K562 (cell line): Measurements from ENCODE around the gene DPH7. TPM values are rescaled to one million over a fixed set of nuclear protein-coding genes. Genes with fewer than 3 reads are reported as not detected.
A peak's percentile ranks its signal among the peaks of the same experiment; 100 is the strongest.

ENCODE experiments used
- ARID1B ChIP-seq: fragments of 450-650 bp; IDR thresholded peaks from 2 replicates; pipeline ENCODE4 v1.6.1; 2016; ENCODE audit warnings: antibody characterized with exemption, mild to moderate bottlenecking, inconsistent platforms
- BHLHE40 ChIP-seq: IDR thresholded peaks from 2 replicates; pipeline ENCODE4 v1.6.1; 2011; ENCODE audit warnings: low read length, improper control_type of control experiment
- CBX1 ChIP-seq: sonication (generic); IDR thresholded peaks from 2 replicates; pipeline ENCODE4 v1.6.1; 2016; ENCODE audit warnings: antibody characterized with exemption, low read depth, mild to moderate bottlenecking
- CC2D1A ChIP-seq: fragments of 450-650 bp; IDR thresholded peaks from 2 replicates; pipeline ENCODE4 v1.6.1; 2017; ENCODE audit warnings: mild to moderate bottlenecking
- CREBBP ChIP-seq: IDR thresholded peaks from one replicate; pipeline ENCODE4 v1.6.1; 2012; ENCODE audit warnings: low read depth, mild to moderate bottlenecking, control low read depth, inconsistent platforms, low read length
- GABPA ChIP-seq: fragments of 200-800 bp; sonication (Bioruptor generic); conservative IDR thresholded peaks from 2 replicates; pipeline ENCODE4 v1.6.1; 2016; ENCODE audit warnings: low read depth, missing genetic modification characterization, missing compliant biosample characterization
- GABPB2 ChIP-seq: fragments of 250-450 bp; sonication (Bioruptor Pico); conservative IDR thresholded peaks from 2 replicates; pipeline ENCODE4 v1.5.1; 2021; ENCODE audit warnings: mild to moderate bottlenecking
- MYBL2 ChIP-seq, 2 experiments: fragments of 450-650 bp in 1 of 2; sonication (generic) in 1 of 2; formaldehyde crosslinking in 1 of 2; IDR thresholded peaks; 2 replicates each; pipeline versions ENCODE4 v1.6.1 to v1.8.1; 2017 to 2022; ENCODE audit warnings: borderline replicate concordance in 1 of 2, inconsistent platforms in 1 of 2, low read depth in 1 of 2, mild to moderate bottlenecking in 1 of 2, missing genetic modification reagents in 1 of 2, moderate library complexity in 1 of 2
- NR1H2 ChIP-seq: sonication (generic); formaldehyde crosslinking; IDR thresholded peaks from 2 replicates; pipeline ENCODE4 v1.4.0; 2020; ENCODE audit warnings: mild to moderate bottlenecking, missing genetic modification reagents
- NR2C2 ChIP-seq, 2 experiments: fragments of 200-800 bp in 1 of 2; sonication (Bioruptor generic) in 1 of 2; sonication (generic) in 1 of 2; formaldehyde crosslinking in 1 of 2; IDR thresholded peaks; 2 replicates each; pipeline versions ENCODE4 v1.6.1 to v1.8.0; 2016 to 2022; ENCODE audit warnings: mild to moderate bottlenecking in 1 of 2, missing compliant biosample characterization in 1 of 2, missing genetic modification characterization in 1 of 2, missing genetic modification reagents in 1 of 2
- POLR2AphosphoS2 ChIP-seq: IDR thresholded peaks from 2 replicates; pipeline ENCODE4 v1.6.1; 2012; ENCODE audit warnings: low read length, improper control_type of control experiment
- RAD21 ChIP-seq, 2 experiments: fragments of 250-450 bp in 1 of 2; fragments of 450-650 bp in 1 of 2; sonication (Bioruptor Pico) in 1 of 2; formaldehyde crosslinking in 1 of 2; IDR thresholded peaks in 1 of 2; conservative IDR thresholded peaks in 1 of 2; 2 replicates each; pipeline versions ENCODE4 v1.4.0 to v1.8.0; 2020 to 2022; ENCODE audit warnings: mild to moderate bottlenecking in 2 of 2, moderate library complexity in 1 of 2
- ZFP1 ChIP-seq: fragments of 450-650 bp; formaldehyde crosslinking; IDR thresholded peaks from 2 replicates; pipeline ENCODE4 v1.4.0; 2020; ENCODE audit warnings: mild to moderate bottlenecking, mixed read lengths
- ZNF146 ChIP-seq: IDR thresholded peaks from one replicate; pipeline ENCODE4 v1.6.1; 2018; ENCODE audit warnings: missing compliant biosample characterization; ENCODE audit not compliant: unreplicated experiment
- ZNF197 ChIP-seq: fragments of 200-800 bp; sonication (Bioruptor generic); IDR thresholded peaks from 2 replicates; pipeline ENCODE4 v1.6.1; 2016; ENCODE audit warnings: low read depth, missing genetic modification characterization, missing compliant biosample characterization
- ZNF780A ChIP-seq: fragments of 250-450 bp; sonication (Bioruptor Pico); IDR thresholded peaks from 2 replicates; pipeline ENCODE4 v1.5.0; 2021; ENCODE audit warnings: mild to moderate bottlenecking
- polyA plus RNA-seq, 8 experiments: library from polyadenylated mRNA; depleted of rRNA in 4 of 8; stranded (reverse) in 5 of 8; unstranded in 3 of 8; fragments of >200 nt; fragmentation: Nextera tagmentation in 2 of 8; fragmentation: Illumina TruSeq in 1 of 8; extraction: Ambion mirVana in 2 of 8; extraction: Trizol in 1 of 8; gene quantifications; 2 replicates each; pipeline versions ENCODE4 v1.2.1 to v1.2.3, GENCODE V29; 2011 to 2014; ENCODE audit warnings: inconsistent platforms in 1 of 8, missing spikeins in 1 of 8
- total RNA-seq, 7 experiments: library from RNA; depleted of rRNA in 6 of 7; stranded (reverse); fragments of >200 nt in 6 of 7; fragmentation: Illumina TruSeq in 2 of 7; extraction: Trizol in 2 of 7; gene quantifications; 2 replicates each; pipeline versions ENCODE4 v1.2.1 to v1.2.3, GENCODE V29; 2011 to 2021; ENCODE audit warnings: low replicate concordance in 1 of 7
- TF ChIP-seq, protein P1 (sequence below): fragments of 250-450 bp; sonication (Bioruptor Pico); IDR thresholded peaks from 2 replicates; pipeline ENCODE4 v1.4.0; 2020; ENCODE audit warnings: mild to moderate bottlenecking, moderate library complexity, borderline replicate concordance
- TF ChIP-seq, protein P2 (sequence below): fragments of 450-650 bp; IDR thresholded peaks from 2 replicates; pipeline ENCODE4 v1.6.1; 2016; ENCODE audit warnings: low read depth, mild to moderate bottlenecking, moderate library complexity
- TF ChIP-seq, protein P3 (sequence below): sonication (generic); formaldehyde crosslinking; IDR thresholded peaks from 2 replicates; pipeline ENCODE4 v1.8.0; 2022; ENCODE audit warnings: mild to moderate bottlenecking, low read depth, missing genetic modification reagents
- TF ChIP-seq, protein P4 (sequence below): fragments of 450-650 bp; IDR thresholded peaks from 2 replicates; pipeline ENCODE4 v1.6.1; 2016; ENCODE audit warnings: antibody characterized with exemption

Gene DPH7
- total and polyA plus RNA-seq, 9 of the 15 experiments (the other 6 are each of a cell fraction or from before 2014, with no cell fraction given), result 13.9 to 68.6 (median 41.3) TPM

DNA sequence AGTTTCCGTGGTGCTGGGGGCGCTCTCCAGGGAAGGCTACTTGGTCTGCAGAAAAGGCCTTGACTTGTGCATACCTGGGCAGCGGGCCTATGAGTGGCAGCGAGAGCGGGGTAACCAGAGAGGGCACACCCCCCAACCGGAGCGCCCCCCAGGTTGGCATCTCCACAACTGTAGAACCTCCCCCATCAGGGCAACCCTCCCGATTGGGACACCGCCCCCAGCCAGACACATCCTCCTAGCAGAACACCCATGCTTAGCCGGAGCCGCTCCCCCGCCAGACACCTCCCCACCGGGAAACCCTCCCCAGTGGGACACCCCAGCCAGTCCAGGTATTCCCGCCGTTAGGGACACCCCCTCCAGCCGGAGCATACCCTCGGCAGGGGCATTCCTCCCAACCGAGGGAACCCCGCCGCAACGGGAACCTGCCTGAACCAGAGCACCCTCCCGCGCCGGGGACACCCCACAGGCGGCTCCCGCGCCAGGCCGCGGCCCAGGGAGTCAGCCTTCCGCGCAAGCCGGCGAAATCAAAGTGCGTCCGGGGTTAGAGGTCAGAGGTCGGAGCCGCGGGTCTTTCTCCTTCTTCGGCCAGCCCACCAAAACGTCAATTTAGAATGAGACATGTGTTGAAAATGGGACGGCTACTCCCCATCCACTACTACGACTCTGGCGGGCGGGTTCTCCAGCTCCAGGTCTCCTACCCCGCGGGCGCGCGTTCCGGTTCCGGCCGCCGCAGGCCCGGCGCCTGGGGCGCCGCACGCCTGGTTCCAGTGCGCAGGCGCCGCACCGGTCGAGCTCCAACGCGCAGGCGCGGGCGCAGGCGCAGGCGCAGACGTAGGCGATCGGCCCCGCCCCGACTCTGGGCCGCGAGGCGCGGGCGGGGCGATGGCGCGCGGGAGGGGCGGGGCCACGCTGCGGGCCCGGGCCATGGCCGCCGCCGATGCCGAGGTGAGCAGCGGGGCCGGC lies 39.7 kb upstream of the DPH7 start, which contains the start of gene EHMT1 (continued):
- TF ChIP-seq, protein P1, sequence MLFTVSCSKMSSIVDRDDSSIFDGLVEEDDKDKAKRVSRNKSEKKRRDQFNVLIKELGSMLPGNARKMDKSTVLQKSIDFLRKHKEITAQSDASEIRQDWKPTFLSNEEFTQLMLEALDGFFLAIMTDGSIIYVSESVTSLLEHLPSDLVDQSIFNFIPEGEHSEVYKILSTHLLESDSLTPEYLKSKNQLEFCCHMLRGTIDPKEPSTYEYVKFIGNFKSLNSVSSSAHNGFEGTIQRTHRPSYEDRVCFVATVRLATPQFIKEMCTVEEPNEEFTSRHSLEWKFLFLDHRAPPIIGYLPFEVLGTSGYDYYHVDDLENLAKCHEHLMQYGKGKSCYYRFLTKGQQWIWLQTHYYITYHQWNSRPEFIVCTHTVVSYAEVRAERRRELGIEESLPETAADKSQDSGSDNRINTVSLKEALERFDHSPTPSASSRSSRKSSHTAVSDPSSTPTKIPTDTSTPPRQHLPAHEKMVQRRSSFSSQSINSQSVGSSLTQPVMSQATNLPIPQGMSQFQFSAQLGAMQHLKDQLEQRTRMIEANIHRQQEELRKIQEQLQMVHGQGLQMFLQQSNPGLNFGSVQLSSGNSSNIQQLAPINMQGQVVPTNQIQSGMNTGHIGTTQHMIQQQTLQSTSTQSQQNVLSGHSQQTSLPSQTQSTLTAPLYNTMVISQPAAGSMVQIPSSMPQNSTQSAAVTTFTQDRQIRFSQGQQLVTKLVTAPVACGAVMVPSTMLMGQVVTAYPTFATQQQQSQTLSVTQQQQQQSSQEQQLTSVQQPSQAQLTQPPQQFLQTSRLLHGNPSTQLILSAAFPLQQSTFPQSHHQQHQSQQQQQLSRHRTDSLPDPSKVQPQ (CRISPR knock-in tag), result no peak
- TF ChIP-seq BHLHE40 (peak; percentile 58; the same call in 1 of the 2 replicates), NR2C2 (CRISPR knock-in tag; IDR thresholded peaks at IDR 0.05) (peak; percentile 99), NR2C2 (tag; IDR thresholded peaks at IDR 0.05) (peak; percentile 100), GABPA (tag) (peak; percentile 97), CREBBP (no peak), MYBL2 (IDR thresholded peaks at IDR 0.05; ENCODE audit: low read depth) (no peak), MYBL2 (CRISPR knock-in tag; IDR thresholded peaks at IDR 0.05; ENCODE audit: borderline replicate concordance) (no peak), CBX1 (no peak; the same call in 1 of the 2 replicates), POLR2AphosphoS2 (peak; percentile 83; the same call in 1 of the 2 replicates), RAD21 (CRISPR knock-in tag; conservative IDR thresholded peaks at IDR 0.05 in 1 of 2, IDR thresholded peaks at IDR 0.05 in 1 of 2) (peak in 1 of 2 experiments; percentile 12; a peak in 2 of 4 replicates), ZFP1 (CRISPR knock-in tag) (no peak; the same call in 1 of the 2 replicates), ZNF197 (CRISPR knock-in tag) (no peak), ARID1B (no peak), NR1H2 (CRISPR knock-in tag) (no peak), GABPB2 (CRISPR knock-in tag) (no peak), CC2D1A (no peak), ZNF780A (peak; percentile 68; the same call in 1 of the 2 replicates), ZNF146 (CRISPR knock-in tag) (no peak)
- TF ChIP-seq, protein P2, sequence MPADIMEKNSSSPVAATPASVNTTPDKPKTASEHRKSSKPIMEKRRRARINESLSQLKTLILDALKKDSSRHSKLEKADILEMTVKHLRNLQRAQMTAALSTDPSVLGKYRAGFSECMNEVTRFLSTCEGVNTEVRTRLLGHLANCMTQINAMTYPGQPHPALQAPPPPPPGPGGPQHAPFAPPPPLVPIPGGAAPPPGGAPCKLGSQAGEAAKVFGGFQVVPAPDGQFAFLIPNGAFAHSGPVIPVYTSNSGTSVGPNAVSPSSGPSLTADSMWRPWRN, result peak; percentile 16; the same call in 1 of the 2 replicates
- TF ChIP-seq, protein P3, sequence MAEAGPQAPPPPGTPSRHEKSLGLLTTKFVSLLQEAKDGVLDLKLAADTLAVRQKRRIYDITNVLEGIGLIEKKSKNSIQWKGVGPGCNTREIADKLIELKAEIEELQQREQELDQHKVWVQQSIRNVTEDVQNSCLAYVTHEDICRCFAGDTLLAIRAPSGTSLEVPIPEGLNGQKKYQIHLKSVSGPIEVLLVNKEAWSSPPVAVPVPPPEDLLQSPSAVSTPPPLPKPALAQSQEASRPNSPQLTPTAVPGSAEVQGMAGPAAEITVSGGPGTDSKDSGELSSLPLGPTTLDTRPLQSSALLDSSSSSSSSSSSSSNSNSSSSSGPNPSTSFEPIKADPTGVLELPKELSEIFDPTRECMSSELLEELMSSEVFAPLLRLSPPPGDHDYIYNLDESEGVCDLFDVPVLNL (CRISPR knock-in tag), result no peak
- TF ChIP-seq, protein P4, sequence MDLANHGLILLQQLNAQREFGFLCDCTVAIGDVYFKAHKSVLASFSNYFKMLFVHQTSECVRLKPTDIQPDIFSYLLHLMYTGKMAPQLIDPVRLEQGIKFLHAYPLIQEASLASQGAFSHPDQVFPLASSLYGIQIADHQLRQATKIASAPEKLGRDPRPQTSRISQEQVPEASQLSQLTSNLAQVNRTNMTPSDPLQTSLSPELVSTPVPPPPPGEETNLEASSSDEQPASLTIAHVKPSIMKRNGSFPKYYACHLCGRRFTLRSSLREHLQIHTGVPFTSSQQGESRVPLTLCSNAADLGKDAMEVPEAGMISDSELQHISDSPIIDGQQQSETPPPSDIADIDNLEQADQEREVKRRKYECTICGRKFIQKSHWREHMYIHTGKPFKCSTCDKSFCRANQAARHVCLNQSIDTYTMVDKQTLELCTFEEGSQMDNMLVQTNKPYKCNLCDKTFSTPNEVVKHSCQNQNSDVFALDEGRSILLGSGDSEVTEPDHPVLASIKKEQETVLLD, result no peak
